Measurements from ENCODE around the gene TAGAP. TPM values are rescaled to one million over a fixed set of nuclear protein-coding genes. Genes with fewer than 3 reads are reported as not detected.

The TAGAP gene
- total and polyA plus RNA-seq, 2 donors (not counting 3 experiments of a cell fraction or from before 2014, with no cell fraction given), result not detected

DNA sequence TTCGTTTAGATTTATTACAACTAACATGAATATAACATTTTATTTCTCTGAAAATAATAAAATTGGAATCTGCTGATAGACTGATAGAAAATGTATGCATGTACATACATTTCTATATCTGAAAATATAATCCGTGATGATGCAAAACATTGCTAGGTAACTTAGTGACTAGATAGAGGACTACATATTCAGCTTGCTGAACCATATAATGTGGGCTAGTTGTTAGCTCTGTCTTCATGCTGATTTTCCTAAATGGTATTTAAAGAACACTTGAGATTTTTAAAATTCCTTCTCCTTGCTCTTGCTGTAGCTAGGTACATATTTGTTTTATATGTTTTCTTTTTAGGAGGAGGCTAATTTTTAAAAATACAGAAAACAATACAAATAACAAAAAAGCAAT lies 38.4 kb upstream of the TAGAP start:
- intact Hi-C loops (cut with micrococcal nuclease), result no loop called here
- no peaks in the 10 kb centered on the region for H3K79me2 ChIP-seq (ENCODE audit: control insufficient read depth, insufficient read depth, low read length)
- H4K20me1 ChIP-seq (replicated peaks; ENCODE audit: control insufficient read depth, extremely low read depth, insufficient read depth, low read length), result no peaks in the 10 kb centered on the region
- H3K36me3 ChIP-seq (ENCODE audit: control insufficient read depth in 2 of 2, extremely low read depth in 1 of 2, insufficient read depth in 2 of 2, low read length in 2 of 2), result no peaks in the 10 kb centered on the region
- H3K27me3 ChIP-seq (ENCODE audit: control insufficient read depth in 2 of 2, insufficient read depth in 2 of 2, low read length in 2 of 2), result no peaks in the 10 kb centered on the region
- H3K9me1 ChIP-seq (replicated peaks; ENCODE audit: control insufficient read depth, extremely low read depth, insufficient read depth, low read length), result no peaks in the 10 kb centered on the region
- TF ChIP-seq MYC (IDR thresholded peaks at IDR 0.05; ENCODE audit: low read depth, low read length) (no peak), POLR2AphosphoS5 (IDR thresholded peaks at IDR 0.05; ENCODE audit: insufficient read depth, low read depth, low read length) (no peak), GATA2 (IDR thresholded peaks at IDR 0.05; ENCODE audit: insufficient read depth, insufficient read length, low read depth, low read length) (no peak), JUN (IDR thresholded peaks at IDR 0.05; ENCODE audit: borderline replicate concordance, insufficient read depth, insufficient read length, low read depth) (no peak), POLR2A (IDR thresholded peaks at IDR 0.05; ENCODE audit: low read depth, low read length) (no peak), FOS (IDR thresholded peaks at IDR 0.05; ENCODE audit: borderline replicate concordance, insufficient read depth, low read length) (no peak), EZH2 (IDR thresholded peaks at IDR 0.05; ENCODE audit: borderline replicate concordance, low read depth, low read length, severe bottlenecking) (no peak)
- TF ChIP-seq, protein P1, sequence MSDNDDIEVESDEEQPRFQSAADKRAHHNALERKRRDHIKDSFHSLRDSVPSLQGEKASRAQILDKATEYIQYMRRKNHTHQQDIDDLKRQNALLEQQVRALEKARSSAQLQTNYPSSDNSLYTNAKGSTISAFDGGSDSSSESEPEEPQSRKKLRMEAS (IDR thresholded peaks at IDR 0.05; ENCODE audit: insufficient read depth, insufficient read length), result no peak
- TF ChIP-seq, protein P2, sequence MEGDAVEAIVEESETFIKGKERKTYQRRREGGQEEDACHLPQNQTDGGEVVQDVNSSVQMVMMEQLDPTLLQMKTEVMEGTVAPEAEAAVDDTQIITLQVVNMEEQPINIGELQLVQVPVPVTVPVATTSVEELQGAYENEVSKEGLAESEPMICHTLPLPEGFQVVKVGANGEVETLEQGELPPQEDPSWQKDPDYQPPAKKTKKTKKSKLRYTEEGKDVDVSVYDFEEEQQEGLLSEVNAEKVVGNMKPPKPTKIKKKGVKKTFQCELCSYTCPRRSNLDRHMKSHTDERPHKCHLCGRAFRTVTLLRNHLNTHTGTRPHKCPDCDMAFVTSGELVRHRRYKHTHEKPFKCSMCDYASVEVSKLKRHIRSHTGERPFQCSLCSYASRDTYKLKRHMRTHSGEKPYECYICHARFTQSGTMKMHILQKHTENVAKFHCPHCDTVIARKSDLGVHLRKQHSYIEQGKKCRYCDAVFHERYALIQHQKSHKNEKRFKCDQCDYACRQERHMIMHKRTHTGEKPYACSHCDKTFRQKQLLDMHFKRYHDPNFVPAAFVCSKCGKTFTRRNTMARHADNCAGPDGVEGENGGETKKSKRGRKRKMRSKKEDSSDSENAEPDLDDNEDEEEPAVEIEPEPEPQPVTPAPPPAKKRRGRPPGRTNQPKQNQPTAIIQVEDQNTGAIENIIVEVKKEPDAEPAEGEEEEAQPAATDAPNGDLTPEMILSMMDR (IDR thresholded peaks at IDR 0.05; ENCODE audit: extremely low read depth in 1 of 2, insufficient read depth in 1 of 2, low read depth in 1 of 2, low read length in 2 of 2), result no peak
- H3K9ac ChIP-seq (replicated peaks; ENCODE audit: extremely low read depth, insufficient read depth, low read length), result no peak overlapping the region
- H3K4me1 ChIP-seq (ENCODE audit: control insufficient read depth, extremely low read depth, insufficient read depth, low read length), result no peaks in the 10 kb centered on the region
- H3K4me2 ChIP-seq (ENCODE audit: insufficient read depth, low read length), result no peak overlapping the region
- BruUV-seq (replicated peaks), result no TSS peak
- H3K27ac ChIP-seq (ENCODE audit: insufficient read depth, low read depth, low read length), result no peak overlapping the region
- DNase-seq (ENCODE audit: low read depth, low spot score) (no peak), FAIRE-seq (no peak)
- POLR2A ChIA-PET, result no interaction called here
- dilution Hi-C loops (cut with MboI; ENCODE audit: extremely low pct_ligation_motif_present, low sequenced_read_pairs), result no loop called here
- no peak overlapping the region for H3K4me3 ChIP-seq (replicated peaks in 1 of 3; ENCODE audit: insufficient read depth in 1 of 3, low read depth in 1 of 3, low read length in 3 of 3)
- no peaks in the 10 kb centered on the region for H3K9me3 ChIP-seq (replicated peaks; ENCODE audit: control insufficient read depth, insufficient read depth, low read length)
- CTCF ChIA-PET, result interaction anchor here (1.1 kb wide), 1 partner anchor 21 kb away, joined by 4 read pairs; no protein-coding TSS in a partner anchor
- H2AFZ ChIP-seq (ENCODE audit: low read depth, low read length), result no peak overlapping the region
